ENCODE measurements around the gene PSD.
A peak's percentile ranks its signal among the peaks of the same experiment; 100 is the strongest.

Gene PSD

GRCh38 chr10:102399217-102400021 lies 19.2 kb downstream of the PSD start:
- H3K9ac ChIP-seq (ENCODE audit: low read depth, low read length), result peak overlapping the region; percentile 45
- no peaks in the 10 kb centered on the region for H3K9me3 ChIP-seq (ENCODE audit: control insufficient read depth, insufficient read depth, low read length)
- peaks cover 9% of the 10 kb centered on the region; the same call in 1 of the 2 replicates for H3K4me1 ChIP-seq (ENCODE audit: insufficient read depth, low read length)
- no peaks in the 10 kb centered on the region for H3K36me3 ChIP-seq (ENCODE audit: insufficient read depth, low read length)

- H3K9ac ChIP-seq (ENCODE audit: low read depth, low read length), result no peak overlapping the region
- no peaks in the 10 kb centered on the region for H3K9me3 ChIP-seq (ENCODE audit: control insufficient read depth, insufficient read depth, low read length)
- H3K4me1 ChIP-seq (ENCODE audit: insufficient read depth, low read length), result peaks cover 9% of the 10 kb centered on the region; the same call in 1 of the 2 replicates
- no peaks in the 10 kb centered on the region for H3K36me3 ChIP-seq (ENCODE audit: insufficient read depth, low read length)
These were observed 20.2 kb downstream of the PSD start for GRCh38 chr10:102398172-102399020.

GRCh38 chr10:102397222-102398171 lies 21.1 kb downstream of the PSD start:
- H3K4me1 ChIP-seq (ENCODE audit: insufficient read depth, low read length), result peaks cover 16% of the 10 kb centered on the region
- no peaks in the 10 kb centered on the region for H3K36me3 ChIP-seq (ENCODE audit: insufficient read depth, low read length)
- H3K9me3 ChIP-seq (ENCODE audit: control insufficient read depth, insufficient read depth, low read length), result no peaks in the 10 kb centered on the region
- H3K9ac ChIP-seq (ENCODE audit: low read depth, low read length), result no peak overlapping the region

DNA sequence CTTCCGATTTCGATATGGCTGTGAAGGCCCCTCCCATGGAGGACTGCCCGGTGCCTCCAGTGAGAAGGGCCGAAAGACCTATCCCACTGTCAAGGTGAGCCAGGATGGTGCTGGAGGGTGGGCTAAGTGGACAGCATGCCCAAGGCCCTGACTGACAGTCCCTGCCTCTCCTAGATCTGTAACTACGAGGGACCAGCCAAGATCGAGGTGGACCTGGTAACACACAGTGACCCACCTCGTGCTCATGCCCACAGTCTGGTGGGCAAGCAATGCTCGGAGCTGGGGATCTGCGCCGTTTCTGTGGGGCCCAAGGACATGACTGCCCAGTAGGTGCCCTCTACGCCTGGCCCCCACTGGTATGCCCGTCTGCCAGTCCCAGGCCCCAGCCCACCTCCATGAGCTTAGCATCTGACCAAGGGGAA lies 21.8 kb downstream of the PSD start:
- no peaks in the 10 kb centered on the region for H3K9me3 ChIP-seq (ENCODE audit: control insufficient read depth, insufficient read depth, low read length)
- peaks cover 16% of the 10 kb centered on the region for H3K4me1 ChIP-seq (ENCODE audit: insufficient read depth, low read length)
- H3K36me3 ChIP-seq (ENCODE audit: insufficient read depth, low read length), result no peaks in the 10 kb centered on the region
- no peak overlapping the region for H3K9ac ChIP-seq (ENCODE audit: low read depth, low read length)

GRCh38 chr10:102396317-102396650 lies 22.3 kb downstream of the PSD start:
- peaks cover 12% of the 10 kb centered on the region for H3K4me1 ChIP-seq (ENCODE audit: insufficient read depth, low read length)
- no peaks in the 10 kb centered on the region for H3K9me3 ChIP-seq (ENCODE audit: control insufficient read depth, insufficient read depth, low read length)
- H3K36me3 ChIP-seq (ENCODE audit: insufficient read depth, low read length), result no peaks in the 10 kb centered on the region
- H3K9ac ChIP-seq (ENCODE audit: low read depth, low read length), result peak overlapping the region; percentile 66; the same call in 1 of the 2 replicates

DNA sequence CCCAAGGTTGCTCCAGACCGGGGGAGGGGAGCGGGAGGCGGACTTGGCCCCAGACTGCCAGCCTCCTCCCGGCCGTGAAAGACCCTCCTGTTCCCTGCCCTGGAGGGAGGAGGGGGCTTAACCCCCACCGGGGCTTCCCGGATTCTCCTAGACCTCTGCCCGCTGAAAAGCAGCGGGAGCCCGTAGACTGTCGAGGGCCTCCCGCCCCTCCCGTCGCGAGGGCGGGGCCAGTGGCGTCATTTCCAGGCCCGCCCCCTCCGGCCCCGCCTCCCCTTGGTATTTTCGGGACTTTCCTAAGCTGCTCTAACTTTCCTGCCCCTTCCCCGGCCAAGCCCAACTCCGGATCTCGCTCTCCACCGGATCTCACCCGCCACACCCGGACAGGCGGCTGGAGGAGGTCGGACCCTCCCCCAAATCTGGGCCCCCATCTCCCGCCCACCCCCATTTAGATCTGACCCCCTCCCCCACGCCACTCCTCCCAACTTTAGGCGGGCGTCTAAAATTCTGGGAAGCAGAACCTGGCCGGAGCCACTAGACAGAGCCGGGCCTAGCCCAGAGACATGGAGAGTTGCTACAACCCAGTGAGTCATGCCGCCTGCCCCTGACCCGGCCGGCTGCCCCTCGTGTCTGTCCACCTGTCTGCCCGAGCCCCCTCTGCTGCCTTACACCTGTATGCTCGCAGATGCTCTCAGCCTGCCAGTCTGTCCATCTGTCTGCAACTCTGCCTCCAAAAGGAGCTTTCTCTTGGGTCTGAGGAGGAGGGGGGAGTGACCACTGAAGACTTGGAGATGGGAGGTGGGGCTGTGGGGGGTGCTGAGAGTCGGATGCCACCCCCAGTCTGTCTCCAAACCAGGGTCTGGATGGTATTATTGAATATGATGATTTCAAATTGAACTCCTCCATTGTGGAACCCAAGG lies 22.9 kb downstream of the PSD start, which contains the start of gene NFKB2:
NFKB2 (plus strand) TSS at position 306 of the 917 bp plus-strand sequence; CDS start at position 561, 255 bp downstream.
- Histone ChIP-seq H3K9ac (ENCODE audit: low read depth, low read length) (peak within 1 kb of the TSS; percentile 81), H3K4me1 (ENCODE audit: insufficient read depth, low read length) (peaks cover 18% of the 10 kb centered on the region), H3K9me3 (ENCODE audit: control insufficient read depth, insufficient read depth, low read length) (no peaks in the 10 kb centered on the region), H3K36me3 (ENCODE audit: insufficient read depth, low read length) (no peaks in the 10 kb centered on the region)

GRCh38 chr10:102394801-102395399 lies 23.7 kb downstream of the PSD start:
- Histone ChIP-seq H3K4me1 (ENCODE audit: insufficient read depth, low read length) (peaks cover 21% of the 10 kb centered on the region), H3K9ac (ENCODE audit: low read depth, low read length) (peak overlapping the region; percentile 81), H3K9me3 (ENCODE audit: control insufficient read depth, insufficient read depth, low read length) (no peaks in the 10 kb centered on the region), H3K36me3 (ENCODE audit: insufficient read depth, low read length) (no peaks in the 10 kb centered on the region)

GRCh38 chr10:102394079-102394800 lies 24.3 kb downstream of the PSD start:
- Histone ChIP-seq H3K9ac (ENCODE audit: low read depth, low read length) (peak overlapping the region; percentile 81; the same call in 1 of the 2 replicates), H3K9me3 (ENCODE audit: control insufficient read depth, insufficient read depth, low read length) (no peaks in the 10 kb centered on the region)

GRCh38 chr10:102393411-102394078 lies 25.0 kb downstream of the PSD start:
- Histone ChIP-seq H3K9me3 (ENCODE audit: control insufficient read depth, insufficient read depth, low read length) (no peaks in the 10 kb centered on the region), H3K36me3 (ENCODE audit: insufficient read depth, low read length) (no peaks in the 10 kb centered on the region), H3K9ac (ENCODE audit: low read depth, low read length) (peak overlapping the region; percentile 81), H3K4me1 (ENCODE audit: insufficient read depth, low read length) (peaks cover 18% of the 10 kb centered on the region)

More at GRCh38 chr10:102394079-102394800, 24.3 kb downstream of the PSD start:
- Histone ChIP-seq H3K4me1 (ENCODE audit: insufficient read depth, low read length) (peaks cover 18% of the 10 kb centered on the region), H3K36me3 (ENCODE audit: insufficient read depth, low read length) (no peaks in the 10 kb centered on the region)

DNA sequence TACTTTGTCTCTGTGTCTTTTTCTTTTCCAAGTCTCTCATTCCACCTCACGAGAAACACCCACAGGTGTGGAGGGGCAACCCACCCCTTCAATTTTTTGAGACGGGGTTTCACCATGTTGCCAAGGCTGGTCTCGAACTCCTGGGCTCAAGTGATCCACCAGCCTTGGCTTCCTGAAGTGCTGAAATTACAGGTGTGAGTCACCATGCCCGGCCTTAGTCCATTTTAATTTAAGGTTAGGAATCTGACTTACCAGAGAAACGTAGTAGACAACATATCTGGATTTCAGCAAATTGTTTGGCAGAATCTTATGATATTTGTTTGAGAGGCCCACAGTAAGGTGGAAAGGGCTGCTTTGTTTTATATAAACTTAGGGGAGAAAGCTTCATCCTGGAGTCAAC lies 26.3 kb downstream of the PSD start:
- Histone ChIP-seq H3K9ac (ENCODE audit: low read depth, low read length) (no peak overlapping the region; the same call in 1 of the 2 replicates), H3K36me3 (ENCODE audit: insufficient read depth, low read length) (no peaks in the 10 kb centered on the region), H3K4me1 (ENCODE audit: insufficient read depth, low read length) (peaks cover 18% of the 10 kb centered on the region), H3K9me3 (ENCODE audit: control insufficient read depth, insufficient read depth, low read length) (no peaks in the 10 kb centered on the region)

GRCh38 chr10:102389894-102390293 lies 28.7 kb downstream of the PSD start:
- Histone ChIP-seq H3K36me3 (ENCODE audit: insufficient read depth, low read length) (no peaks in the 10 kb centered on the region), H3K9ac (ENCODE audit: low read depth, low read length) (no peak overlapping the region), H3K4me1 (ENCODE audit: insufficient read depth, low read length) (peaks cover 18% of the 10 kb centered on the region), H3K9me3 (ENCODE audit: control insufficient read depth, insufficient read depth, low read length) (no peaks in the 10 kb centered on the region)
